Spleen (tissue), 7 donors: ENCODE measurements around the gene IFIT1.

Experiments used
- POLR2A ChIP-seq, 3 donors: fragments of 450-650 bp; IDR thresholded peaks; one replicate each; pipeline ENCODE4 v1.5.1; 2017; ENCODE audit warnings: antibody characterized with exemption in 3 of 3, mild to moderate bottlenecking in 1 of 3
- TF ChIP-seq, protein P1 (sequence below), 11 experiments: fragments of 200-600 bp in 7 of 11; fragments of 450-650 bp in 4 of 11; sonication (generic) in 4 of 11; IDR thresholded peaks in 8 of 11; conservative IDR thresholded peaks in 3 of 11; 1 replicate in 7 of 11; 2 replicates in 4 of 11; pipeline versions ENCODE4 v1.4.0 to v1.8.0; 2016 to 2021; ENCODE audit warnings: antibody characterized with exemption in 11 of 11, inconsistent platforms in 4 of 11, mild to moderate bottlenecking in 1 of 11
- donor health status: DM: no; HTN: no; CAD: no; lungs with moderate emphysema.
- donor health status: DM: no; HTN: no; CAD: no.
- donor health status: DM: no; HTN: no; CAD: no.

GRCh38 chr10:89392974-89393373 is 551 bp downstream of the IFIT1 start:
- TF ChIP-seq, protein P1, sequence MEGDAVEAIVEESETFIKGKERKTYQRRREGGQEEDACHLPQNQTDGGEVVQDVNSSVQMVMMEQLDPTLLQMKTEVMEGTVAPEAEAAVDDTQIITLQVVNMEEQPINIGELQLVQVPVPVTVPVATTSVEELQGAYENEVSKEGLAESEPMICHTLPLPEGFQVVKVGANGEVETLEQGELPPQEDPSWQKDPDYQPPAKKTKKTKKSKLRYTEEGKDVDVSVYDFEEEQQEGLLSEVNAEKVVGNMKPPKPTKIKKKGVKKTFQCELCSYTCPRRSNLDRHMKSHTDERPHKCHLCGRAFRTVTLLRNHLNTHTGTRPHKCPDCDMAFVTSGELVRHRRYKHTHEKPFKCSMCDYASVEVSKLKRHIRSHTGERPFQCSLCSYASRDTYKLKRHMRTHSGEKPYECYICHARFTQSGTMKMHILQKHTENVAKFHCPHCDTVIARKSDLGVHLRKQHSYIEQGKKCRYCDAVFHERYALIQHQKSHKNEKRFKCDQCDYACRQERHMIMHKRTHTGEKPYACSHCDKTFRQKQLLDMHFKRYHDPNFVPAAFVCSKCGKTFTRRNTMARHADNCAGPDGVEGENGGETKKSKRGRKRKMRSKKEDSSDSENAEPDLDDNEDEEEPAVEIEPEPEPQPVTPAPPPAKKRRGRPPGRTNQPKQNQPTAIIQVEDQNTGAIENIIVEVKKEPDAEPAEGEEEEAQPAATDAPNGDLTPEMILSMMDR (IDR thresholded peaks at IDR 0.05 in 8 of 11, conservative IDR thresholded peaks at IDR 0.05 in 3 of 11): no peak
- TF ChIP-seq POLR2A (IDR thresholded peaks at IDR 0.05): no peak
